Astrocyte (in vitro differentiated cells and primary cell): ENCODE data around the gene GNG5. TPM values are rescaled to one million over a fixed set of nuclear protein-coding genes. Genes with fewer than 3 reads are reported as not detected.

Experiments
- DNase-seq: peaks from one replicate; pipeline ENCODE4 v3.0.0-alpha.2; 2010; ENCODE audit warnings: low read depth
- FAIRE-seq: peaks from 2 replicates; lab custom pipeline; 2011; peaks lifted over from hg19 to GRCh38; lab: Jason Lieb, UNC
- H2AFZ ChIP-seq: 2 replicates; pipeline ENCODE4 v1.6.0; 2012; ENCODE audit warnings: low read depth, low read length, inconsistent platforms
- H3K27ac ChIP-seq: 2 replicates; pipeline ENCODE4 v1.5.1; 2011; ENCODE audit warnings: low read depth, low read length, inconsistent platforms
- H3K27me3 ChIP-seq: 2 replicates; pipeline ENCODE4 v1.6.0; 2011; ENCODE audit warnings: low read length, inconsistent platforms; ENCODE audit not compliant: insufficient read depth
- H3K36me3 ChIP-seq: 2 replicates; pipeline ENCODE4 v1.5.1; 2011; ENCODE audit warnings: low read length, inconsistent platforms; ENCODE audit not compliant: insufficient read depth
- H3K4me1 ChIP-seq: 2 replicates; pipeline ENCODE4 v1.5.1; 2011; ENCODE audit warnings: low read length, inconsistent platforms; ENCODE audit not compliant: insufficient read depth
- H3K4me2 ChIP-seq: 2 replicates; pipeline ENCODE4 v1.6.0; 2012; ENCODE audit warnings: low read length, inconsistent platforms
- H3K4me3 ChIP-seq: 2 replicates; pipeline ENCODE4 v1.5.1; 2011; ENCODE audit warnings: low read depth, mild to moderate bottlenecking, low read length, inconsistent platforms; ENCODE audit not compliant: insufficient read depth
- H3K79me2 ChIP-seq: 2 replicates; pipeline ENCODE4 v1.6.0; 2012; ENCODE audit warnings: mild to moderate bottlenecking, low read length, inconsistent platforms; ENCODE audit not compliant: insufficient read depth
- H3K9ac ChIP-seq: 2 replicates; pipeline ENCODE4 v1.6.0; 2012; ENCODE audit warnings: mild to moderate bottlenecking, low read length, inconsistent platforms
- H3K9me3 ChIP-seq: 2 replicates; pipeline ENCODE4 v1.5.1; 2012; ENCODE audit warnings: low read depth, mild to moderate bottlenecking, low read length, inconsistent platforms; ENCODE audit not compliant: insufficient read depth
- H4K20me1 ChIP-seq: 2 replicates; pipeline ENCODE4 v1.6.0; 2012; ENCODE audit warnings: low read length, inconsistent platforms; ENCODE audit not compliant: insufficient read depth
- H3K27ac Mint-ChIP-seq: one replicate; pipeline ENCODE4 v1.8.0; 2021; ENCODE audit warnings: mild to moderate bottlenecking, mixed read lengths; ENCODE audit not compliant: unreplicated experiment
- H3K27me3 Mint-ChIP-seq: one replicate; pipeline ENCODE4 v1.8.0; 2021; ENCODE audit warnings: low read depth, mixed read lengths; ENCODE audit not compliant: unreplicated experiment
- H3K36me3 Mint-ChIP-seq: one replicate; pipeline ENCODE4 v1.8.0; 2021; ENCODE audit warnings: low read depth, mixed read lengths; ENCODE audit not compliant: unreplicated experiment
- H3K4me1 Mint-ChIP-seq: one replicate; pipeline ENCODE4 v1.8.0; 2021; ENCODE audit warnings: low read depth, mixed read lengths; ENCODE audit not compliant: unreplicated experiment
- H3K4me3 Mint-ChIP-seq: one replicate; pipeline ENCODE4 v1.8.0; 2021; ENCODE audit warnings: mild to moderate bottlenecking, moderate library complexity, mixed read lengths; ENCODE audit not compliant: unreplicated experiment
- H3K9me3 Mint-ChIP-seq: one replicate; pipeline ENCODE4 v1.8.0; 2021; ENCODE audit warnings: mild to moderate bottlenecking, mixed read lengths; ENCODE audit not compliant: unreplicated experiment
- CTCF ChIP-seq: IDR thresholded peaks from 2 replicates; pipeline ENCODE4 v1.5.1; 2011; ENCODE audit warnings: low read depth, mild to moderate bottlenecking, inconsistent platforms, low read length, moderate library complexity; ENCODE audit not compliant: insufficient read depth
- EZH2 ChIP-seq: IDR thresholded peaks from 2 replicates; pipeline ENCODE4 v1.6.1; 2012; ENCODE audit warnings: mild to moderate bottlenecking, low read length, inconsistent platforms; ENCODE audit not compliant: insufficient read depth
- total RNA-seq: library from RNA; stranded (reverse); gene quantifications from 2 replicates; pipeline ENCODE4 v1.2.1, GENCODE V29; 2021

GNG5 gene
- total RNA-seq, 1 donor from 2014 or later = 185 TPM

GRCh38 chr1:84540759-84541158 lies 34.4 kb upstream of the GNG5 start:
- Histone ChIP-seq H3K9ac (no peak overlapping the region), H2AFZ (no peak overlapping the region), H4K20me1 (no peaks in the 10 kb centered on the region), H3K4me2 (no peak overlapping the region), H3K27me3 (no peaks in the 10 kb centered on the region), H3K27ac (no peak overlapping the region), H3K4me3 (no peak overlapping the region), H3K9me3 (no peaks in the 10 kb centered on the region), H3K4me1 (no peaks in the 10 kb centered on the region), H3K79me2 (no peaks in the 10 kb centered on the region), H3K36me3 (no peaks in the 10 kb centered on the region)
- no peak for DNase-seq
- H3K27ac Mint-ChIP-seq = no peak overlapping the region
- H3K4me1 Mint-ChIP-seq = peaks cover 4% of the 10 kb centered on the region
- no peaks in the 10 kb centered on the region for H3K27me3 Mint-ChIP-seq
- peaks cover 5% of the 10 kb centered on the region for H3K36me3 Mint-ChIP-seq
- TF ChIP-seq EZH2 (no peak), CTCF (no peak)
- no peak for FAIRE-seq
- no peaks in the 10 kb centered on the region for H3K9me3 Mint-ChIP-seq
- H3K4me3 Mint-ChIP-seq = no peak overlapping the region

GRCh38 chr1:84539972-84540371 lies 33.6 kb upstream of the GNG5 start:
- Histone ChIP-seq H3K4me3 (no peak overlapping the region), H3K4me2 (no peak overlapping the region), H3K27ac (no peak overlapping the region), H3K9ac (no peak overlapping the region), H3K27me3 (no peaks in the 10 kb centered on the region), H3K36me3 (no peaks in the 10 kb centered on the region), H4K20me1 (no peaks in the 10 kb centered on the region), H2AFZ (no peak overlapping the region), H3K4me1 (no peaks in the 10 kb centered on the region), H3K79me2 (no peaks in the 10 kb centered on the region), H3K9me3 (no peaks in the 10 kb centered on the region)
- H3K36me3 Mint-ChIP-seq = peaks cover 5% of the 10 kb centered on the region
- no peak overlapping the region for H3K4me3 Mint-ChIP-seq
- peaks cover 4% of the 10 kb centered on the region for H3K4me1 Mint-ChIP-seq
- DNase-seq (peak; percentile 17), FAIRE-seq (no peak)
- no peaks in the 10 kb centered on the region for H3K27me3 Mint-ChIP-seq
- H3K9me3 Mint-ChIP-seq = no peaks in the 10 kb centered on the region
- H3K27ac Mint-ChIP-seq = no peak overlapping the region
- TF ChIP-seq CTCF (no peak), EZH2 (no peak)

- TF ChIP-seq EZH2 = no peak
- no peak for TF ChIP-seq CTCF
- H3K36me3 Mint-ChIP-seq = peaks cover 2% of the 10 kb centered on the region
- H3K9me3 Mint-ChIP-seq = no peaks in the 10 kb centered on the region
- Histone ChIP-seq H3K27ac (no peak overlapping the region), H3K9ac (no peak overlapping the region), H3K4me2 (no peak overlapping the region), H3K4me3 (no peak overlapping the region), H3K79me2 (no peaks in the 10 kb centered on the region), H3K36me3 (no peaks in the 10 kb centered on the region), H3K9me3 (no peaks in the 10 kb centered on the region), H2AFZ (no peak overlapping the region), H3K27me3 (no peaks in the 10 kb centered on the region), H3K4me1 (no peaks in the 10 kb centered on the region), H4K20me1 (no peaks in the 10 kb centered on the region)
- peaks cover 4% of the 10 kb centered on the region for H3K4me1 Mint-ChIP-seq
- H3K27me3 Mint-ChIP-seq = no peaks in the 10 kb centered on the region
- no peak for FAIRE-seq
- DNase-seq = no peak
- H3K4me3 Mint-ChIP-seq = no peak overlapping the region
- no peak overlapping the region for H3K27ac Mint-ChIP-seq
These were observed 32.2 kb upstream of the GNG5 start for GRCh38 chr1:84538599-84538998.
